Motor neuron (in vitro differentiated cells): Measurements from ENCODE around the gene KCNH3. TPM values are rescaled to one million over a fixed set of nuclear protein-coding genes. Genes with fewer than 3 reads are reported as not detected.
A peak's percentile ranks its signal among the peaks of the same experiment; 100 is the strongest.

ENCODE experiments used
- ATAC-seq, 8 experiments: fragments of 200-7000 bp; cut with Tn5 transposase; replicated peaks in 6 of 8; 2 replicates each; pipeline ENCODE4 v1.8.0; 2021; ENCODE audit warnings: mild to moderate bottlenecking in 8 of 8, moderate library complexity in 8 of 8
- H3K27ac ChIP-seq, 2 donors: fragments of 250-450 bp; sonication (Bioruptor Pico); 2 replicates each; pipeline ENCODE4 v1.9.0; 2021; ENCODE audit warnings: antibody characterized with exemption in 2 of 2, mild to moderate bottlenecking in 2 of 2, moderate library complexity in 1 of 2
- H3K4me1 ChIP-seq, 2 donors: fragments of 250-450 bp; sonication (Bioruptor Pico); replicated peaks in 1 of 2; 2 replicates each; pipeline ENCODE4 v1.6.1; 2021; ENCODE audit warnings: antibody characterized with exemption in 2 of 2, mild to moderate bottlenecking in 2 of 2, moderate library complexity in 1 of 2
- H3K4me3 ChIP-seq, 5 donors: fragments of 250-450 bp; sonication (Bioruptor Pico); 2 replicates each; pipeline ENCODE4 v1.9.0; 2021; ENCODE audit warnings: antibody characterized with exemption in 5 of 5, mild to moderate bottlenecking in 5 of 5, moderate library complexity in 4 of 5
- WGBS, 10 experiments: fragments of 450-650 bp; shearing (Covaris generic); methylation state at CpG; one replicate each; pipeline ENCODE4 v1.0.0; 2022; 5-methylcytosine and 5-hydroxymethylcytosine counted together
- in situ Hi-C, 9 experiments: fragments of 400-800 bp; cut with MboI; loops; one replicate each; pipeline ENCODE4 v1.15.0; 2021; ENCODE audit warnings: low sequenced_read_pairs in 9 of 9, low pct_unique_long_range_greater_than_20kb in 2 of 9; ENCODE audit not compliant: unreplicated experiment in 9 of 9
- total RNA-seq, 8 experiments: library from RNA; unstranded; fragments of 300-600 nt; gene quantifications; 2 replicates each; pipeline versions ENCODE4 v1.2.3 to v1.2.4, GENCODE V29; 2022

Gene KCNH3
- total RNA-seq, 8 experiments from 2014 or later: 0.10 to 1.6 (median 1.0) TPM

- in situ Hi-C loops: loop anchor here in 2 of 9 experiments (25.0 kb wide), 1 partner anchor 188 kb away; the partner anchor contains the start of gene SPATS2 (in 2 of the 2)
- Histone ChIP-seq H3K4me1 (peaks cover 13 to 21% of the 10 kb centered on the region in 2 donors), H3K27ac (no peak overlapping the region), H3K4me3 (no peak overlapping the region)
- no peak for ATAC-seq
- WGBS, 10 experiments: 72 to 100% (median 95%) methylated on average over 4 to 7 of the region's 28 CpGs; no CpG with 5 or more reads in 5 of the 10 experiments
These were observed 11.2 kb downstream of the KCNH3 start for GRCh38 chr12:49549735-49550692.

GRCh38 chr12:49550693-49551252, 11.9 kb downstream of the KCNH3 start:
- no peak for ATAC-seq
- in situ Hi-C loops: no loop called here
- WGBS, 10 experiments: 20 to 100% (median 74%) methylated on average over 1 to 6 of the region's 6 CpGs; no CpG with 5 or more reads in 2 of the 10 experiments
- no peak overlapping the region for H3K4me3 ChIP-seq
- peaks cover 13 to 21% of the 10 kb centered on the region in 2 donors for H3K4me1 ChIP-seq
- H3K27ac ChIP-seq: no peak overlapping the region

- in situ Hi-C loops: no loop called here
- Histone ChIP-seq H3K4me1 (peaks cover 13 to 21% of the 10 kb centered on the region in 2 donors), H3K27ac (no peak overlapping the region), H3K4me3 (no peak overlapping the region)
- no peak for ATAC-seq
- WGBS, 10 experiments: 20 to 100% (median 92%) methylated on average over 1 to 6 of the region's 7 CpGs; no CpG with 5 or more reads in 4 of the 10 experiments
These were observed 13.2 kb downstream of the KCNH3 start for GRCh38 chr12:49552014-49552413.

GRCh38 chr12:49552425-49552824, 13.6 kb downstream of the KCNH3 start:
- Histone ChIP-seq H3K4me1 (peaks cover 13 to 21% of the 10 kb centered on the region in 2 donors), H3K27ac (no peak overlapping the region), H3K4me3 (no peak overlapping the region)
- no peak for ATAC-seq
- 20 to 84% (median 65%) methylated on average over 1 to 5 of the region's 9 CpGs; no CpG with 5 or more reads in 2 of the 10 experiments for WGBS, 10 experiments
- in situ Hi-C loops: no loop called here

- H3K4me1 ChIP-seq: peaks cover 13 to 21% of the 10 kb centered on the region in 2 donors
- no peak overlapping the region for H3K27ac ChIP-seq
- no peak overlapping the region for H3K4me3 ChIP-seq
- no peak for ATAC-seq
- in situ Hi-C loops: no loop called here
- WGBS, 10 experiments: 60 to 93% (median 81%) methylated on average over 2 to 6 of the region's 8 CpGs; no CpG with 5 or more reads in 4 of the 10 experiments
These were observed 14.1 kb downstream of the KCNH3 start for GRCh38 chr12:49552899-49553298.

- WGBS, 10 experiments: 0 to 100% (median 85%) methylated on average over 1 to 2 of the region's 2 CpGs; no CpG with 5 or more reads in 4 of the 10 experiments
- Histone ChIP-seq H3K27ac (peak overlapping the region; percentile 8 to 48), H3K4me3 (no peak overlapping the region), H3K4me1 (peaks cover 13 to 21% of the 10 kb centered on the region in 2 donors)
- in situ Hi-C loops: no loop called here
- peak; percentile 30 to 67 (median 45) for ATAC-seq
These were observed 14.8 kb downstream of the KCNH3 start for GRCh38 chr12:49553512-49554088.

- Histone ChIP-seq H3K27ac (peak overlapping the region; percentile 8 to 48), H3K4me1 (peaks cover 13 to 19% of the 10 kb centered on the region in 2 donors), H3K4me3 (no peak overlapping the region)
- in situ Hi-C loops: no loop called here
- ATAC-seq: peak in 5 of 8 experiments; percentile 3 to 43 (median 40)
- WGBS, 10 experiments: 77% methylated on average over 6 of the region's 15 CpGs; no CpG with 5 or more reads in 9 of the 10 experiments
These were observed 15.4 kb downstream of the KCNH3 start for GRCh38 chr12:49554266-49554665.

- Histone ChIP-seq H3K4me1 (peaks cover 13 to 17% of the 10 kb centered on the region in 2 donors), H3K4me3 (no peak overlapping the region), H3K27ac (no peak overlapping the region)
- ATAC-seq: peak in 1 of 8 experiments; percentile 7
- in situ Hi-C loops: no loop called here
- WGBS, 10 experiments: 78 to 90% (median 82%) methylated on average over 2 to 5 of the region's 18 CpGs; no CpG with 5 or more reads in 7 of the 10 experiments
These were observed 17.0 kb downstream of the KCNH3 start for GRCh38 chr12:49555631-49556390.

GRCh38 chr12:49556391-49557186, 17.8 kb downstream of the KCNH3 start:
- whole genome bisulfite sequencing, 10 experiments: 60 to 100% (median 88%) methylated on average over 1 to 5 of the region's 12 CpGs; no CpG with 5 or more reads in 3 of the 10 experiments
- ATAC-seq: no peak
- in situ Hi-C loops: no loop called here

GRCh38 chr12:49557187-49557916, 18.5 kb downstream of the KCNH3 start:
- H3K27ac ChIP-seq: no peak overlapping the region
- WGBS, 10 experiments: 90 to 100% (median 96%) methylated on average over 2 to 4 of the region's 18 CpGs; no CpG with 5 or more reads in 7 of the 10 experiments
- in situ Hi-C loops: no loop called here
- H3K4me3 ChIP-seq: no peak overlapping the region
- no peak for ATAC-seq
- peaks cover 13 to 17% of the 10 kb centered on the region in 2 donors for H3K4me1 ChIP-seq

More at GRCh38 chr12:49556391-49557186, 17.8 kb downstream of the KCNH3 start:
- no peak overlapping the region for H3K27ac ChIP-seq
- peaks cover 13 to 17% of the 10 kb centered on the region in 2 donors for H3K4me1 ChIP-seq
- H3K4me3 ChIP-seq: no peak overlapping the region

- whole genome bisulfite sequencing, 10 experiments: 80 to 100% methylated on average over 1 to 2 of the region's 7 CpGs; no CpG with 5 or more reads in 8 of the 10 experiments
- in situ Hi-C loops: no loop called here
- peak in 3 of 8 experiments; percentile 10 to 43 (median 33) for ATAC-seq
- Histone ChIP-seq H3K4me1 (peaks cover 13 to 17% of the 10 kb centered on the region in 2 donors), H3K27ac (no peak overlapping the region), H3K4me3 (no peak overlapping the region)
These were observed 19.0 kb downstream of the KCNH3 start for GRCh38 chr12:49557917-49558215.
